ENCODE measurements around the gene PLXNA3.

PLXNA3 gene

DNA sequence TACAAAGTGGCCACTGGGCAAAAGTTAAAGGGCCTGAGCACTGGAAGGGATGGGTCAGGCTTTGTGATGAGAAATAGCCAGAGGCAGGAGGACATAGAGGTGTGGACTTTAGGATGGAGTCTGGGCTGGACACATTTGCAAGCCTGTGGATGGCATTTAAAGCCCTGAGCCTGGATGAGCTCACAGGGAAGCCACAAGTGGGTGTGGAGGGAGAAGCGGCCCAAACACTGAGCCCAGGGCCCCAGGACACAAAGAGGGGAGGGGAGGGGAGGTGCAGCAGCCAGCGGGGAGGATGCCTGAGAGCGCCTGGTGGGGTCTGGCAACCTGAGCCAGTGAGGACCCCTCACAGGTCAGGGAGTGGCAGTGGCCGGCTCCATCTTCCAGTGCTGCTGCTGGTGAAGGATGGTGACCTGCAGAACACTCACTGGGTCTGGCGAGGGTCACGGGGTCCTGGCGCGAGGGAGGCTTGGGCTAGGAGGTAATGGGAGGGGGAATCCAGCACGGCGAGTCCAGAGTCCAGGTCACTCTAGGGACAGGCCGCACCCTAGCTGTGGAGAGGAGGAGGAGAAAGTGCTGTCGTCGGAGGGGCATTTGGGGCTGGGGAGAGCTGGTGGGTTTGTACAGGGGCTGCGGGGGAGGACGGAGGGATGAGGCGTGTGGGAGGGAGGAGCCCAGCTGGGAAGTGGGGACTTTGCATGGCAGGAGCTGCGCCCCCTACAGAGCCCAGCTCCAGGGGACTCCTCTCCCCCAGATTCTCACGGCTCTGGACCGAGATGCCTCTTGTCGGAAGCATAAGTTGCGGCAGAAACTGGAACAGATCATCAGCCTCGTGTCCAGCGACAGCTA lies 14.0 kb downstream of the PLXNA3 start:
- DNase-seq, result no peak
- in situ Hi-C loops (cut with HindIII; ENCODE audit: low pct_ligation_motif_present, low pct_unique_long_range_greater_than_20kb, low sequenced_read_pairs), result no loop called here

DNA sequence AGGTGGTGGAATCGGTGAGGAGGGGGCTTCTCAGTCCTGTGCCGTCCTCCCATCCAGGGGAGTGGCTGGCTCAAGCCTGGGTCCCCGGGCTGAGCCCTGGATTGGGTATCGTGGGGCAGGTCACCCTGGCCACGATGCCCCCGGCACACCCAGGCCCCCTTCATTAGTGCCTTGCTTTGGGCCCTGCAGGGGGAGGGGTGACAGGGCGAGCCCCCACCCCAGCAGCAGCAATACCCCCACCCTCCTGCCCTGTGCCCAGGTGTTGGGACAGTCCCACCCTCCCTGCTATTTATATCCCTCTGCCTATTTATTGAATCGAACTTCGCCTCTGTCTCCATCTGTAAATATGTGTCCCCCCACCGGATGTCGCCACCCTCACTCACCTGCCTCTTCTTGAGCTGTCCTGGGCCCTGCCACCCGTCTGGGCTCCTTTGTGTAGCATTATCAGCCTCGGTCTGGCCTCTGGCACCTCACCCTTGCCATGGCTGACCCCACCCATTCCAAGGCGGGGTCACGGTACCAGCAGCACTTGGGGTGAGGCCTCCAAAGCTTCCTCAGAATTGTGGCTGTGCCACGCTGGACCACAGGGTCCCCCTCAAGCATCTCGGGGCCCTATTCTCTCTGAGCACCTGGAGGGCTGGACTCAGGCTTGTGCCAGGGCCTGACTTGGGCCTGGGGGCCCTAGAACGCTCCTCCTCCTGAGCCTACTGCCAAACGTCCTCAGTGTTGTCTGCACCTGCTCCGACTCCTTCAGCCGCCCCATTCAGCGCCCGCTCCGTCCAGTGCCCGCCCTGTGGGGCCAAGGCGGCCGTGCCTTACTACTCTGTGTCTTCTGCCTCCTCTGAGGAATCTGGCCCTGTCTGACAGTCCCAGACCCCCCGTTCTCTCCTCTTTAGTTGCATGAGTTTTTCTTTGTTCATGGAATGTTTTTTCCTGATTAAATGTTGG lies 14.9 kb downstream of the PLXNA3 start:
- in situ Hi-C loops (cut with HindIII; ENCODE audit: low pct_ligation_motif_present, low pct_unique_long_range_greater_than_20kb, low sequenced_read_pairs), result no loop called here
- no peak for DNase-seq

DNA sequence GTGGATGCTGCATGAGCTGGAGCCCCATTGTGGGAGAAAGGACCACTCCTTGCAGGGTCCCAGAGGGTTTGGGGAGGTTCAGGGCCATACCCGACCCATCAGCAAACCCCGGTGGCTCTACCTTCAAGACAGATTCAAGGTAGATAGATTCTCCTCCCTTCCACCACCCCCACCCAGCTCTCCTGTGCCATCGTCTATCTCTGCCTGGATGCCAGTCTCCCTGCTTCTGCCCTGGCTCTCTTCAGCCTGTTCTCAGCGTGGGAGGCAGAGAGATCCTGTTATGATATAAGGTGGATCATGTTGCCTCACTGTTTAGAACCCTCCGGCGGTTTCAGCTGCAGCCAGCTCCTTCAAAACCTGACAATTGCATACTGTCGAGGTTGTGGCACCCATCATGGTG lies 15.6 kb downstream of the PLXNA3 start:
- DNase-seq, result no peak
- in situ Hi-C loops (cut with HindIII; ENCODE audit: low pct_ligation_motif_present, low pct_unique_long_range_greater_than_20kb, low sequenced_read_pairs), result no loop called here

DNA sequence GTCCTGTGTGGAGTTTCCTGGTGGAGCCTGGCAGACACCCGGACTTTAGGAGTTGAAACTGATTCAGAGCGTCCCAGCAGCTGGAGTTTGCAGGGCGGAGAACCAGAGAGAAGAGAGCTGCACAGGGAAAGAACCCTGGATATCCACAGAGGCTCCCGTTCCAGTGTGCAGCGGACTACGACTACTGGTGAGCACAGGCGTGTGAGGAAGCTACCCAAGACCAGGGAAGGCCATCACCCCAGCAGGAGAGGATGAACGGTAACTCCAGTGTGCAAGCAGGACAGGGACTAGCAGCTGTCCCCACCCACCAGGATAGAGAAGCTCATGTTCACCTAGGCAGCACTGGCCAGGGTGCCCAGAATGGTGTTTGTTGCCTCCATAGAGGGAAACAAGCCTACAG lies 18.7 kb downstream of the PLXNA3 start:
- in situ Hi-C loops (cut with HindIII; ENCODE audit: low pct_ligation_motif_present, low pct_unique_long_range_greater_than_20kb, low sequenced_read_pairs), result no loop called here
- no peak for DNase-seq

DNA sequence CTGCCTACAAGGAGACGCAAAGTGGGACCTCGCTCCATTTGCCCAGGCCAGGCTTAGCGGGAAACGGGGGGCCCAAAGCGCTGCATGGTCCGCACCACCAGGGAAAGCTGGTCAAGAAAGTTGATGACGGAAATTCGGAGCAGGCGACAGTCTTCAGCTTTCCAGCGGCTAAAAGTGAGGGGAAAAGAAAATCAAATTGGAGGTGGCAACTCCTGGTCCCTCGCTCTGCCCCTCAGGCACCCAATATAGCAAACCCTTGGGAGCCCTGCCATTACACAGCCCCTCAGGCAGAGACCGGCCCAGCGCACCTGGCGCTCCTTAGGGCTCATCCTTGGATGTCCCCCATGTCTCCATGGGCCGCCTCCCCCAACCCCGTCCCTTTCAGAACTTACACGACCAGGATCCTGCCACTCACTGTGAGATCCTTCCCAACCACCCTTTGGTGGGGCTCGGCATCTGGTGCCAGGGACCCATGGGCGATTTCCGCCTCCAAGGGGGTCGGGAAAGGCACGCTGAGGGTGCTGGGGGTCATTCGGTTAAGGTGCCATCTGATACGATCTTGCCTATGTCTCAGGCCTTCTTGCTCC lies 19.9 kb downstream of the PLXNA3 start:
- DNase-seq, result no peak
- in situ Hi-C loops (cut with HindIII; ENCODE audit: low pct_ligation_motif_present, low pct_unique_long_range_greater_than_20kb, low sequenced_read_pairs), result no loop called here

DNA sequence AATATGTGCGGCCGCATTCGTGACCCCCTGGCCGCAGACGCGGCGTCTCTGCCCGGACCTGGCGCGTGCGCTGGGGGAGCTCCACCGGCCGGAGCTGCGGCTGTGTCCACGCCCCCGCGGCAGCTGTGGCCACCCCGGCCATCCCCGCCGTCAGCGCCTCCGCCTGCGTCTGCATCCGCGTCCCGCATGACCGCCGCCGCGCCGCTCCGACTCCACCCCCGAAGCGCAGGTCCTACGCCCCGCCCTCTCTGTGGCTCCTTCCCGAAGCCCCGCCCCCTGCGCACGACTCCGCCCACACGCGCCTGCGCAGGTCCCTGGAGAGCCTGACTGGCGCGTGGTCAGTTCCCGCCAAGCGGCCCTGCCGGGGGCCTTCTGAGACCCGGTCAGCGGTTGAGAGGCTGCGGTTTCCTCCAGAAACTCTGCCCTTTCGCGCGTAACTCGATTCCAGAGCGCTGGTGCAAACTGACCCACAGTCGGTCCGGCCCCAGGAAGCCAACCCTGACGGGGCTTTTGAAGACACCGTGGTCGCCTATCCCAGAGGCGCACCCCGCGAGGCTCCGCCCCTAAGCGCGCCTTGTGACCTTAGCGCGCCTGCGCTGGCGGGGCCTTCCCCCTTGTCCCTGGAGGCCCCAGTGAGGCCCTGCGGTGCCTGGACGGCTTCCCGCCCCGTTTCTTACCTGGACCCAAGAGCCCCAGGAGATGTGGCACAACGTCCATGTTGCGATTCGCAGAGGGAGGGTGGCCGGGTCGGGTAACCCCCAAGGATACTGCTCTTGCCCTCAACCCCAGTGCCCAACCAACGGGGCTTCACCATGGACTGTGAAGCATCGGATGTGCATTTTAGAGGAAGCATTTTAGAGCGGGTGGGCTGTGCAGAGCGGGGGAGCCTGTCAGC lies 20.9 kb downstream of the PLXNA3 start, which contains the start of gene LAGE3:
TSS of gene LAGE3 (minus strand) at position 554 of the 895 bp plus-strand sequence. CDS start at position 188, 366 bp downstream.
- DNase-seq, result peak; percentile 77
- in situ Hi-C loops (cut with HindIII; ENCODE audit: low pct_ligation_motif_present, low pct_unique_long_range_greater_than_20kb, low sequenced_read_pairs), result no loop called here

DNA sequence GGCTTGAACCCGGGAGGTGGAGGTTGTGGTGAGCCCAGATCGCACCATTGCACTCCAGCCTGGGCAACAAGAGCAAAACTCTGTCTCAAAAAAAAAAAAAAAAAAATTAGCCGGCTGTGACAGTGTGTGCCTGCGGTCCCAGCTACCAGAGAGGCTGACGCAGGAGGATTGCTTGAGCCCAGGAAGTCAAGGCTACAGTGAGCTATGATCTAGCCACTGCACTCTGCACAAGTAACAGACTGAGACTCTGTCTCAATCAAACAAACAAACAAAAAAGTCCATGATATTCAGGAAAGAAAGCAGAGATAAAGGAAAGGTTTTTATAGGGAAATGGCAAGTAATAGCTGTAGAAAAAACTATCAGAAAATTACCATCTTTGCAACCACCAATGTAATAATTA lies 23.1 kb downstream of the PLXNA3 start:
- in situ Hi-C loops (cut with HindIII; ENCODE audit: low pct_ligation_motif_present, low pct_unique_long_range_greater_than_20kb, low sequenced_read_pairs), result no loop called here
- DNase-seq, result no peak

DNA sequence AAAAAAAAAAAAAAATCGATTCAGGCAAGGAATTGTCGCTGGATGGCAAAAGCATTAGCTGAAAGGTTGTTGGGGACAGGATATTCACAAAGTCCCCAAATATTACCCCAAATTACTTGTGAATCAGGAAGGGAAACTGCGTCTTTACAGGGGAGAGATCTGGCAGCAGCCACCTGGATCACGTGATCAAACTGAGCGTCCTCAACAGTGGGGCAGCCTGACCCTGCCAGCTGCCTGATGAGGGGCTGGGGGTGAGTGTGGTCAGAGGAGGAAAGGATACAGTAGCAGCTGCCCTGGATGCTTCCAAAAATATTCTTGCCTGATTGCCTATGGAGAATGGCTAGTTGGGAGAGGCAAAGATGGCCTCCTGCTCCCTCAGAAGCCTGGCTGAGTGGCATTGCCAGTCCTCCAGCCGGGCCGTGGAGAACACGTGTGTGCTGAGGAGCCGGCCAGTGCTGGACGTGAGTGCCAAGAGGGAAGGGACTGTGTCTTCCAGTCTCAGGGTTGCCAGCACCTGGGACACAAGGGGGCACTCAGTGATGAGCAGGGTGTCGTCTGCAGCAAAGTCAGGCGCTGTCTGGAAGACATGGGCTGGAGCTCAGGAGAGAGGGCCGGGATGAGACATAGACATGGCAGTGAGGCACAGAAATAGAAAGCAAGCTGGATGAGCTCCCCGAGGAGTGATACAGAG lies 24.0 kb downstream of the PLXNA3 start:
- no peak for DNase-seq
- in situ Hi-C loops (cut with HindIII; ENCODE audit: low pct_ligation_motif_present, low pct_unique_long_range_greater_than_20kb, low sequenced_read_pairs), result no loop called here

DNA sequence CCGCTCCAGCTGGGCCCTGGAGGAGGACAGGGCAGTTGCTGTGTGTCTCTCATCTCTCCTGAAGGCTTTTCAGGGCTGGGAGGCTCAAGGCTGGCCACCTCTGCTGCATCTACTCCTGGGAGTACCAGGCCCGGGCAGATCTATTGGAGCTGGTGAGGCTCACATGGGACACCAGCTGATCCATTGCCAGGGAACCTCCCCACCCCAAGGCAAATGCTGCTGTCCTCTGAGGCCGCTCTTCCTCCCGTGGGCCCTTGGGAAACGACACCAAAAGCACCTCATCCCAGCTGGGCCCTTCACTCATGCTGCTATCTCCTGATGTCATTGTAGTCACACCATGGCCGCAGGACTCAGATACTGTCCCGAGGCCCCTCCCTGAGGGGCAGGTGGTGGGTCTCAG lies 24.7 kb downstream of the PLXNA3 start:
- DNase-seq, result no peak
- in situ Hi-C loops (cut with HindIII; ENCODE audit: low pct_ligation_motif_present, low pct_unique_long_range_greater_than_20kb, low sequenced_read_pairs), result no loop called here

DNA sequence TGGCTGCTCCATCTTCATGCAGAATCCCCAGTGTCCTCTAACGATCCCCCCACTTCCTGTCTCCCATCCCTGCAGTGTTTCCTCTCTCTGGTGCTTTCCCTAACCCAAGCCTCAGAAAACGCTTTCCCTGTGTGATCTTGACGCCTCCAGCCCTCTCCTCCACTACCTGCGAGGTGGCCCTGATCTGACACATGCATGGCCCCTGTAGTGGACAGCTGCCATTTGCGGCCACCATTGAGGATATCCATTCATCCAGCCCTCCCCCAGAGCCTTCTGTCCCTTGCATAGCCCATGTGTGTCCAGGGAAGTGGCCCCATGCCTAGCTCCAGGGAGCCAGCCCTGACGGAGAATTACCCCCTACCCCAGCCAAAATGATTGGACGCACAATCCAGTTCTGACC lies 25.2 kb downstream of the PLXNA3 start:
- in situ Hi-C loops (cut with HindIII; ENCODE audit: low pct_ligation_motif_present, low pct_unique_long_range_greater_than_20kb, low sequenced_read_pairs), result no loop called here
- no peak for DNase-seq

DNA sequence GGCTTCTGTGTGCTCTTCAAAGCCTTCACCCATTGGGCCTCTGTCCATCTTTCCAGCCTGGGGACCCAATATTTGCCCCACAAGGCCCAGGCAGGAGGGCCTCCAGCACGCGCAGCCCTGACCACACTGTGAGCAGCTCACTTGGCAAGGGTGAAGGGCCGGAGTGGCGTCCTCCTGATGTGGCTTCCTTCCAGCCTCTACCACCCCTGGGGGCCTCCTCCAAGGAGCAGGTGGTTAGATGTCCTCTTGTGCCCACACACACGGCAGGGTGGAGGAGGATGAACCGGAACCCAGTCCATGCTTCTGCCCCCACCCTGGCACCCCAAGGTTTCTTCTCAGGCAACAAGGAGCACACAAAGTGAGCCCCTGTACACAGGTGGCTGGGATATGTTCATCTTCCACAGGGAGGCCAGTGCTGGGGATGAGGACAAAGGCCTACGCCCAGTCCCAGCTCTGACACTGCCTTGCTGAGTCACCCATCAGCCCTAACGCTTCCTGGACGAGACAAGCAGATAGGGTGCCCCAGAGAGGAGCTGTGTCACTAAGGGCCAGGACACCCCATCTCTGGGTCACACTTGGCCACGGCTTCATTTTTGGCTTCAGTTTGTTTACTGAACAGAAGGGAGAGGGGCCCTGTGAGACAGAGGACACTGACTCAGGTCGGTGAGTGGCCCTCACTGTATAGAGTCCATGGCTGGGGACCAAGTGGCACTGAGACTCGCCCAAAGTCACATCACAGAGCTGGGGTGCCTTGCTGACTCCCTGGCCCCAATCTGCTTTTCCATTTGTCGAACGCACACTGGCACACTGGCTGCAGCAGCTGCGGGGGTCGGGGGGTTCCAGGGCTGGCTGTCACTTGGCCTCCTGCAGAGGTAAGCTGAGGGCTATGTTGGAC lies 26.4 kb downstream of the PLXNA3 start:
- DNase-seq, result no peak
- in situ Hi-C loops (cut with HindIII; ENCODE audit: low pct_ligation_motif_present, low pct_unique_long_range_greater_than_20kb, low sequenced_read_pairs), result no loop called here

DNA sequence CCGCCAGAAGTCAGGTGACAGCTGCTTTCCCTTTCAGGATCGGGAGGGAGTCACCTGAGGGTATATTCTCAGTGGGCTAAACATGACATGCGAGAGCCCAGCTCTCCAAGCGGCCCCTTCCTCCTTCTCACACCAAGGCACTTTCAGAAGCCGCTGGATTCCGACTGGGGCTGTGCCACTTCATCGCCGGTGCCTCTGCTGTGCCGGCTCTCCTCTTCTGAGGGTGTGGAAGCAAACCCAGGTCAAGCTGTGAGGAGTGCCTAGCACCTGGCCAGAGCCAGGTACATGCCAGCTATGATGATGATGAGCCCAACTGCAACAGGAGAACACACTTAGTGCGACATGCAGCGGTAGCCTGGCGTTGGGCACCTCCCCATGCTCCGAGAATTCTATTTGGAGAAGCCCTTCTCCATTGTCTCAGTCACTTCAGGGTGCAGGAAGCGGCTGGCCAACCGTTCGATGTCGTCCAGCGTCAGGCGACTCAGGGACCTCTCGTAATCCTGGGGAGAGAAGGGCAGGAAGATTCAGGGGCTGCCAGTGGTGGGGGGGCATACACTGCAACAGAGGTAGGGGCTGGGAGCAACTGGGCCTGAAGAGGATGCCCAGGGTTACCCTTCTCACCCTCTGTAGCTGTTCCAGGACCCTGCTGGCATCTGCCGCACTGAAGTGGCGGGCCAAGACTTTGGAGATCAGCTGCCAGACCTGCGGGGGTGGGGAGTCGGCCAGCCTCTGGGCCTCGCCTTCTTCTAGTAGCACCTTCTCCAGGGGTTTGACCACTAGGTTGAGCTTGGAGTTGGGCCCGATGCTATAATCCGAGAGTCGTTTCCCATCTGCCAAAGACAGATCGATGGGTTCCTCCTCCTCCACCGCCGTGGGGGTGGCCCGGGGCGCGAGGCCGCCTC lies 27.3 kb downstream of the PLXNA3 start:
- no peak for DNase-seq
- in situ Hi-C loops (cut with HindIII; ENCODE audit: low pct_ligation_motif_present, low pct_unique_long_range_greater_than_20kb, low sequenced_read_pairs), result no loop called here

DNA sequence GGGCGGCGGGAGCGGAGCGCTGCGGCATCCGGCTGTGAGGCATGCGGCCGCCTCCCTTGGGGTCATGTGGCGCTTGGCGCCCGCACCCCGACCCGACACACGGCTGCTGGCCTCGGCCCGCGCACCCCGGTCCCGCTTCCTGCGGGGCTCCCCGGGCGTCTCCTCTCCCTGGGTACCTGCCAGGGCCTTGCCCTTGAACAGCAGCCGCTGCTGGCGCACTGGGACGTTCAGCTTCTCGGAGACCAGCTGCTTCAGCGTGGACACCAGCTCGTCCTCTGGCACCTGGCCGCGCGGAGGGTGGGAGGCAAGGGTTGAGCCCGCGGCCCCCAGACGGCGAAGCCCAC lies 27.9 kb downstream of the PLXNA3 start:
- in situ Hi-C loops (cut with HindIII; ENCODE audit: low pct_ligation_motif_present, low pct_unique_long_range_greater_than_20kb, low sequenced_read_pairs), result no loop called here
- DNase-seq, result peak; percentile 1

DNA sequence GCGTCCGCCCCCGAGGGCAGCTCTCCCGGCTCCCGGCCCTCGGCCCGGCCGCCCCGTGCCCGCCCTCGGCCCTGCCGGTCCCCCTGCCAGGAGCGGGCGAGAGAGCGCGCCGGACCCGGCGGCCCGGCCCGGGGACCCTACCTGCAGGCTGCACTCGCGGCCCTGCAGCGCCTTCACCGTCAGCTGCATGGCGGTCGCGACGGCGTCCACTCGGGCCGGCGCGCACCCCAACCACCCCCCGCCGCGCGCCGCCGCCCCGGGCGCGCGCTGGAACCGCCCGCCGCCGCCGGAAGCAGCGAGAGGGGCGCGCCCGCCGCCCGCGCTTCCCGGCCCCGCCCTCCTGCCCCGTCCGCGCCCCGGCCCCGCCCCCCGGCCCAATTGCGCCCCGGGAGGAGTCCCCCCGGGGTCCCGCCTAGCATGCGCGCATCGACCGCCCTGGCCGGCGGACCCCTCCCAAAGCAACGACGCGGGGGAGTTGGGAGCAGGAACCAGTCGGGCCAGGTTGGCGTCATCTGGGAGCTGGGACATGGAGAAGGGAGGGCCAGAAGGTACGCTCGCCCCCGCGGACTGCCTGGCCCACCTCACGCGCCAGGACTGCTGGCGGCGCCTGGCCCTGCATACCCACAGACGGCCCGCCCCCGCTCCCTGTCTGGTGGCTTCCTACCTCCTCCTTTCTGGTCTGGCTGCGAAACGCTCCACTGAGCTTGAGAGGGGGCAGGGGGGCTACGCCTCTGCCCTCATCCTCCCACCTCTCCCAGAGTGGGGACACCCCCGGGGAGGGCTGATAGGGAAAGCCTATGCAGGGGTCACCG lies 28.5 kb downstream of the PLXNA3 start, which contains the start of gene UBL4A:
TSS of gene UBL4A (minus strand) at position 220 of the 812 bp plus-strand sequence. CDS start at position 189, 31 bp downstream.
- DNase-seq, result peak; percentile 35
- in situ Hi-C loops (cut with HindIII; ENCODE audit: low pct_ligation_motif_present, low pct_unique_long_range_greater_than_20kb, low sequenced_read_pairs), result no loop called here

Measured in ACHN (cell line).